ENCODE measurements around the gene PACSIN1.

PACSIN1 gene

DNA sequence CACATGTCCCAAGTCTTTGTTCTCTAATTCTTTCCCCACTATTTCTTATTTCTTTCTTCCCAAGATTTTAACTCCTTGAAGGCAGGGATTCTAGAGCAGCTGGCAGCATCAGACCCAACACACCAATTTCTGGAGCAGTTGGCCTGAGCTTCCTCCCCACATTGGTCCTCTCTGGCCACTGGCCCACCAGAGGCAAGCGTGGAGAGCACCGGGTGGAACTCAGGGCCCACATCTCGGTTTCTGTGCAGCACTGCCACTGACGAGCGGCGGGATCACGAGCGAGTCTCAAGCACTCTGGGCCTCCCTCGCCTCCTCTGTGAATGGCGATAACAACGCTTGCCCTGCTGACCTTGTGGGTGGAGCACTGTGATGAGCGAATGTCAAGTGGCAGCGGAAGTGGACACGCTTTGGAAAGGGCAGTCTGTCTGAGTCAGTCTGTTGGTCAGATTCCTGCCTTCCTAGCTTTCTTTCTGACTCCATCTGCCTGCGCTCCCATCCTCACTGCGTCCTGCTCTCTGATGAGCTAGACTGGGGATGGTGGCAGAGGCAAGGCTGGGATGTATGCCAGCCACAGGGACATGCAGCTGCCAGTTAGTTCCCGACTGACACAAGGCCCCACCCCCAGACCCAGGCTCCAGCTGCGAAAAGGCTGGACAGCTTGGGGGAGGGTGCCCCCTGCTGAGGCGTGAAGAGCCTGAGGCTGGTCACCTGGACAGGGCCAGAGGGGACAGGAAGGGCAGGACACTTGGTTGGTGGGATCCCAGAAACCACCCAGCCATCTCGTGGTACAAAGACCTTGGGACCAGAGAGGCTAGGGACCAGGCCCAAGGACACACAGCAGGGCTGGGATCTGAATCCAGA, 94.7 kb downstream of the PACSIN1 start:
- Histone ChIP-seq H3K36me3 (ENCODE audit: control insufficient read depth, insufficient read depth, low read length) (no peaks in the 10 kb centered on the region), H3K27ac (ENCODE audit: insufficient read depth, low read length, poor library complexity, severe bottlenecking) (no peak overlapping the region)
- no peak for DNase-seq

DNA sequence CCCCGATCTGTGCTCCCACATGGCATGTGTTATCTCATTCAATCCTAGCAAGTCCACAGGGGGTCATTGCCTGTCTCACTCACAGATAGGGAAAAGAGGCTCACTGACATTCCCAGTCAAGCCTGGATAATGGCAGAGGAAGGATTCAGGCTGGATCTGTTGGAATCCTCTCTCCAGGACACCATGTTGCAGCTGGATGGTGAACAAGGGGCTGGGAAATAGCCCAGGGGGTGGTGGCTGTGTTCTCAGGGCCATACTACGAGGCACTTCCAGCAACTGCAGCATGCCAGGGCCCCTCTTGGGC, 95.3 kb downstream of the PACSIN1 start:
- H3K9me3 ChIP-seq (ENCODE audit: control insufficient read depth, low read length), result no peaks in the 10 kb centered on the region
- H3K27ac ChIP-seq (ENCODE audit: insufficient read depth, low read length, poor library complexity, severe bottlenecking), result no peak overlapping the region
- DNase-seq, result no peak
- H3K4me1 ChIP-seq (ENCODE audit: control insufficient read depth, insufficient read depth, low read length, poor library complexity, severe bottlenecking), result no peaks in the 10 kb centered on the region
- no peaks in the 10 kb centered on the region for H3K36me3 ChIP-seq (ENCODE audit: control insufficient read depth, insufficient read depth, low read length)
- no peak overlapping the region for H3K4me3 ChIP-seq (ENCODE audit: insufficient read depth, low read depth, low read length, poor library complexity, severe bottlenecking)
- H3K27me3 ChIP-seq (replicated peaks; ENCODE audit: control insufficient read depth, insufficient read depth, low read length, poor library complexity, severe bottlenecking), result no peaks in the 10 kb centered on the region

More for the DNA sequence above, 94.7 kb downstream of the PACSIN1 start:
- H3K4me3 ChIP-seq (ENCODE audit: insufficient read depth, low read depth, low read length, poor library complexity, severe bottlenecking), result no peak overlapping the region
- H3K27me3 ChIP-seq (replicated peaks; ENCODE audit: control insufficient read depth, insufficient read depth, low read length, poor library complexity, severe bottlenecking), result no peaks in the 10 kb centered on the region
- no peaks in the 10 kb centered on the region for H3K9me3 ChIP-seq (ENCODE audit: control insufficient read depth, low read length)
- no peaks in the 10 kb centered on the region for H3K4me1 ChIP-seq (ENCODE audit: control insufficient read depth, insufficient read depth, low read length, poor library complexity, severe bottlenecking)

DNA sequence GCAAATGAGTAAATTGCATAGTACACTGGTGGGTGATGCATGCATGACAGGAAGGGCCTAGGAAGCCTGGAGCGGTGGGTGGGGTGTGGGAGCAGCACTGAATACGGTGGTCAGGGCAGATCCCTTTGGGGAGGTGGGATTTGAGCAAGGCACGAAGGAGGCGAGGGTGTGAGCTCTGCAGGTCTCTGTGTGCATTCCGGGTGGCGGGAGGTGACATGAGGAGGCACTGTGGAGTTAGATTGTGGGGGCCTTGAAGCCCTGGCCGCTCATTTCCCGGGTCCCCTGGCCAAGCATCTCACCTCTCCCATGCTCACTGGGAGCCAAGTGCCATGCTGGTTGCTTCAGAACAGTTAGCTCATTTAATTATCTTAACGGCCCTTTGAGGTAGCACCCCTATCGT, 96.5 kb downstream of the PACSIN1 start:
- no peak for DNase-seq
- no peaks in the 10 kb centered on the region for H3K27me3 ChIP-seq (replicated peaks; ENCODE audit: control insufficient read depth, insufficient read depth, low read length, poor library complexity, severe bottlenecking)
- no peak overlapping the region for H3K27ac ChIP-seq (ENCODE audit: insufficient read depth, low read length, poor library complexity, severe bottlenecking)
- H3K4me1 ChIP-seq (ENCODE audit: control insufficient read depth, insufficient read depth, low read length, poor library complexity, severe bottlenecking), result no peaks in the 10 kb centered on the region
- no peaks in the 10 kb centered on the region for H3K36me3 ChIP-seq (ENCODE audit: control insufficient read depth, insufficient read depth, low read length)
- H3K4me3 ChIP-seq (ENCODE audit: insufficient read depth, low read depth, low read length, poor library complexity, severe bottlenecking), result no peak overlapping the region
- no peaks in the 10 kb centered on the region for H3K9me3 ChIP-seq (ENCODE audit: control insufficient read depth, low read length)

DNA sequence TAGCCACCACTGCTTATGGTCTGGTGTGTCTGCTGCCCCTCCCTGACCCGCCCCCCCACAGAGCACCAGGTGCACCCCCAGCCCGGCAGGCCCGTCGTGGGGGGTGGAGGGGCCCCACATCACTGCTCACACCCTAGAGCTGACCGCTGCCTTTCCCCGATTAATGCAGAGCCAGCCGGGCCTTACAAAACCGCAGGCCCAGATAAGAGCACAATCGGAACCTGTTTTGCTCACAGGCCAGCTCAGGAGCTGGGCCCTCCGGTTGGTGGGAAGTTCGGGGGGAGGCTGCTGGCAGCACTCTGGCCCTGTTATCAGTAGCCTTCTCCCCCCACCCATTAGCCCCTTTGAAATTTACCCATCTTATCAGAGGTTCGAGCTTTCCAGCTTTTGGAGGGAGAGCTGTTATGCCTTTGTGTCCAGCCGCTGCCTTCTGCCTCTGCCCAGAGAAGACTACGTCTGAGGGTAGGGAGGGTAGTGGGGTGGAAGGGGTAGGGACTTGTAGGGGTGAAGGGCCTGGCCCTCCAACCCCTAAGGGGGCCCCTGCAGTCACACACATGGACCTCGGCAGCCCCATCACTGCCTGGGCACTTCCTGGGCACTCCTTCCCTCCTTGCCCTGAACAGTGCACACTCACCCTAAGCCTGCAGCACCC, 97.1 kb downstream of the PACSIN1 start:
- Histone ChIP-seq H3K4me3 (ENCODE audit: insufficient read depth, low read depth, low read length, poor library complexity, severe bottlenecking) (no peak overlapping the region), H3K27ac (ENCODE audit: insufficient read depth, low read length, poor library complexity, severe bottlenecking) (no peak overlapping the region), H3K27me3 (replicated peaks; ENCODE audit: control insufficient read depth, insufficient read depth, low read length, poor library complexity, severe bottlenecking) (no peaks in the 10 kb centered on the region), H3K36me3 (ENCODE audit: control insufficient read depth, insufficient read depth, low read length) (no peaks in the 10 kb centered on the region), H3K9me3 (ENCODE audit: control insufficient read depth, low read length) (no peaks in the 10 kb centered on the region), H3K4me1 (ENCODE audit: control insufficient read depth, insufficient read depth, low read length, poor library complexity, severe bottlenecking) (no peaks in the 10 kb centered on the region)
- DNase-seq, result no peak

DNA sequence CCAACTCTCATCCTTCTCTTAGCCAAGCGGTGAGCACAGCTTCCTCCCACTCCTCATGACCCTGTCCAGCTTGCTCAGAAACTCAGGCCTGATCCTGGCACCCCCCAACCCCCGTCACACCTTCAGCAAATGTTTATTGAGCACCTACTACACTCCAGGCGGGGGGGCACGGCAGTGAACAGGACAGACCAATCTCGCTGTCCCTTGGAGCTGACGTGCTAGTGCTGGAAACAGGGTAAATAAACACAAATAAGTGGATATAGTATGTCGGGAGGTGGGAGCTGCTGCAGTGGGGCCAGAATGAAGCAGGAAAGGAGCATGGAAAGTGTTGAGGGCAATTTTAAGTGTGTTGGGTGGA, 97.6 kb downstream of the PACSIN1 start:
- H3K27me3 ChIP-seq (replicated peaks; ENCODE audit: control insufficient read depth, insufficient read depth, low read length, poor library complexity, severe bottlenecking), result no peaks in the 10 kb centered on the region
- no peak overlapping the region for H3K27ac ChIP-seq (ENCODE audit: insufficient read depth, low read length, poor library complexity, severe bottlenecking)
- no peak overlapping the region for H3K4me3 ChIP-seq (ENCODE audit: insufficient read depth, low read depth, low read length, poor library complexity, severe bottlenecking)
- no peaks in the 10 kb centered on the region for H3K9me3 ChIP-seq (ENCODE audit: control insufficient read depth, low read length)
- no peaks in the 10 kb centered on the region for H3K36me3 ChIP-seq (ENCODE audit: control insufficient read depth, insufficient read depth, low read length)
- no peaks in the 10 kb centered on the region for H3K4me1 ChIP-seq (ENCODE audit: control insufficient read depth, insufficient read depth, low read length, poor library complexity, severe bottlenecking)
- no peak for DNase-seq

DNA sequence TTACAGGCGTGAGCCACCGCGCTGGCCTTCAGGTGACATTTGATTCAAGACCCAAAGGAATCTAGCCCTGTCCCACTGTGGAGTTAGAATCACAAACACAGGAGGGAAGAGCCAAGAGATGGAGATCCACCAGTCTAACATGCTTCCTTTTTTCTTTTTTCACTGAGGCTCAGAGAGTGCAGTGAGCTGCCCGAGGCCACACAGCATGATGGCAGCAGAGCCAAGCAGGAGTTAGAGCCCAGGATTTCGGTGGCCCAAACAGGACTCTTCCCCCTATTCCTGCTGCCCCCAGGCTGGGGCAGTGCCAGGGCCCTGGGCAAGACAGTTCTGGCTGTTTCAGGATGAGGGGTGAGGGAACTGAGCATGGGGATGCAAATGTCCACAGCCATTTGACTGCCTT, 98.3 kb downstream of the PACSIN1 start:
- Histone ChIP-seq H3K27ac (ENCODE audit: insufficient read depth, low read length, poor library complexity, severe bottlenecking) (no peak overlapping the region), H3K4me3 (ENCODE audit: insufficient read depth, low read depth, low read length, poor library complexity, severe bottlenecking) (no peak overlapping the region), H3K9me3 (ENCODE audit: control insufficient read depth, low read length) (no peaks in the 10 kb centered on the region), H3K27me3 (replicated peaks; ENCODE audit: control insufficient read depth, insufficient read depth, low read length, poor library complexity, severe bottlenecking) (no peaks in the 10 kb centered on the region), H3K4me1 (ENCODE audit: control insufficient read depth, insufficient read depth, low read length, poor library complexity, severe bottlenecking) (no peaks in the 10 kb centered on the region), H3K36me3 (ENCODE audit: control insufficient read depth, insufficient read depth, low read length) (no peaks in the 10 kb centered on the region)
- DNase-seq, result no peak

DNA sequence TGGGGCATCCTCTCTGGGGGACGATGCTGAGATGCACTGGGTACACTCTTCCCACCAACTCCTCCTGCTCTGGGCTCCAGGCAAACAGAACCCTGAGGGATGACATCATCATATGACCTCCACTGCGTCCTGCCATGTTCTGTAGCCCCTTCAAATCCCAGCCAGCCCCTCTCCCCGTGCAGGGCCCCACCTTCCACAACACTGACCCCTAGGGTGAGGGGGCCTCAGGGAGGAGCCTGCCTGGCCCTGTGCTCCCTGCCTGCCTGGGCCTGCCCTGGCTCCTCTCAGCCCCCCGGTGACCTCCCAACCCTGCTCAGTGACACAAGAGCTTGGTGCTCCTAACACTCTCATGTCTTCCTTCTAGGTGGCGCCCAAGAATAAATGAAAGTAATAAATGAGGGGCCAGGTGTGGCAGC, 99.9 kb downstream of the PACSIN1 start:
- H3K4me3 ChIP-seq (ENCODE audit: insufficient read depth, low read depth, low read length, poor library complexity, severe bottlenecking), result no peak overlapping the region
- H3K9me3 ChIP-seq (ENCODE audit: control insufficient read depth, low read length), result no peaks in the 10 kb centered on the region
- no peaks in the 10 kb centered on the region for H3K27me3 ChIP-seq (replicated peaks; ENCODE audit: control insufficient read depth, insufficient read depth, low read length, poor library complexity, severe bottlenecking)
- H3K4me1 ChIP-seq (ENCODE audit: control insufficient read depth, insufficient read depth, low read length, poor library complexity, severe bottlenecking), result no peaks in the 10 kb centered on the region
- no peak overlapping the region for H3K27ac ChIP-seq (ENCODE audit: insufficient read depth, low read length, poor library complexity, severe bottlenecking)
- no peaks in the 10 kb centered on the region for H3K36me3 ChIP-seq (ENCODE audit: control insufficient read depth, insufficient read depth, low read length)
- DNase-seq, result no peak

DNA sequence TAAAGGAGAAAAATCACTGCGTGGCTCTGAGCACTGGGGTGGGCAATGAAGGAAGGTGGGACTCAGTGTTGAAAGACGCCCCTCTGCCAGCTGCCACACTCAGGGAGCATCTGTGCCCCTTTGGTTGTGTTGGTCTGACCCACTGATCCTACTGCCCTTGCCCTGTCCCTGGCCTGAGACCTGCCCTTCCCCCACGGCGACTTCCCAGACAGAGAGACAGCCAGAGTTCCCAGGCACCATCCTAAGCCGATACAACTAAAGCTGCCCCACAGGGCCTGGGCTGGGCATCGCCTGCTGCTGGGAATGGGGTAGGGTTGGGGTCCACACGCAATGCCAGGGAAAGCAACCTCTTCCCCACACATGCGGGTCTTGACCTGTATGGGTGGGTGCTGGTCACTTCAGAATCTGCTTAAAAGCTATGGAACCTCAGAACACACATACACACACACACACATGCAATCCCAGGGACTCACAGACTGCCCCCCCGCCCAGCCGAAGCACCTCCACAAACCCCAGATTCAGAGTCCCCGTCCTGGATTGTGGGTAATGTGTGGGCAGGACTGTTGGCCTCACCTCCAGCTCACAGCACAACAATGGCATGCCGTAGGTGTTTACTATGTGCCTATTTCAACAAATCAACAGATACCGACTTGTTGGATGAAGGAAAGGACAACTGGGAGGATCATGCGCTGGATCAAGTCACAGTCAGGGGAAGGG, 101.1 kb downstream of the PACSIN1 start:
- no peak overlapping the region for H3K4me3 ChIP-seq (ENCODE audit: insufficient read depth, low read depth, low read length, poor library complexity, severe bottlenecking)
- no peaks in the 10 kb centered on the region for H3K27me3 ChIP-seq (replicated peaks; ENCODE audit: control insufficient read depth, insufficient read depth, low read length, poor library complexity, severe bottlenecking)

DNA sequence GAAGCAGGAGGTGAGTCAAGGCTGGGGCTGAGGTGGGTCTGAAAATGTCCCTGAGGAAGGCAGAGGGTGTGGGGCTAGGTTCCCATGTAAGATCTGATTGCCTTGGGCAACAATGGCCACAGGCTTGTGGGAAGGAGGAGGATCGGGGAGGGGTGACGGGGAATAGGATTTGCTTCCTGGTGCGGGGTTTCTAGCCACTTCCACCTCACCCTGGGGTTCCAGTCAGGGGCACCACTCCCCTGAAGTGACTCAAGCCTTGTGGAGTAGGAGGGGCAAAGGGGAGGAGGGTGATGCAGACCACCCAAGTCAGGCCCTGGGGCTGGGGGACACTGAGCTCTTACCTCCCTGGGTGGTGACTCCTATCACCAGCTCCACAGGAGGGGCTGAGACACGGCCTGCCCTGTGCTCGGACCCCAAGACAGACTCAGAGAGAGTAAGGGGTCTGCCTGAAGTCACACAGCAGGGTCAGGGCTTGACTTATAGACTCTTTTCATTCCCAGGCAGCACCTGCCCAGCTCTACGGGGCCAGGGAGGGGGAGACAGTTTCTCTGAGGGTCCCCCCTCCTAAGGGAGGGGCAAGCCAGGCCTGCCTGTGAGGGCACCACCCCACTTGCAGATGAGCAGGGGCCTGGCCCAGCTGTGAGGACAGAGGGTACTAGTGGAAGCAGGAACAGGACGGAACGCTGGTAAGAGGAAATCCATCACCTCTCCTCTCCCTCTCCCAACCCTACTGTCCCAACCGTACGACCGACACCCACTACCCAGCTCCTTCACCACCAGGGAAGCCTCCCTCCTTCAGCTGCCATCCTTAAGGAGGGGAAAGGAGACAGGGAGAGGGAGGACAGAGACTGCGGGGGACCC, 102.7 kb downstream of the PACSIN1 start:
- Histone ChIP-seq H3K27ac (ENCODE audit: insufficient read depth, low read length, poor library complexity, severe bottlenecking) (no peak overlapping the region), H3K9me3 (ENCODE audit: control insufficient read depth, low read length) (no peaks in the 10 kb centered on the region), H3K4me3 (ENCODE audit: insufficient read depth, low read depth, low read length, poor library complexity, severe bottlenecking) (no peak overlapping the region), H3K27me3 (replicated peaks; ENCODE audit: control insufficient read depth, insufficient read depth, low read length, poor library complexity, severe bottlenecking) (no peaks in the 10 kb centered on the region), H3K4me1 (ENCODE audit: control insufficient read depth, insufficient read depth, low read length, poor library complexity, severe bottlenecking) (no peaks in the 10 kb centered on the region), H3K36me3 (ENCODE audit: control insufficient read depth, insufficient read depth, low read length) (no peaks in the 10 kb centered on the region)
- no peak for DNase-seq

More for the DNA sequence above, 101.1 kb downstream of the PACSIN1 start:
- Histone ChIP-seq H3K36me3 (ENCODE audit: control insufficient read depth, insufficient read depth, low read length) (no peaks in the 10 kb centered on the region), H3K4me1 (ENCODE audit: control insufficient read depth, insufficient read depth, low read length, poor library complexity, severe bottlenecking) (no peaks in the 10 kb centered on the region), H3K9me3 (ENCODE audit: control insufficient read depth, low read length) (no peaks in the 10 kb centered on the region), H3K27ac (ENCODE audit: insufficient read depth, low read length, poor library complexity, severe bottlenecking) (no peak overlapping the region)
- DNase-seq, result no peak

Measured in effector memory CD4-positive, alpha-beta T cell (primary cell).